ENCODE results near the gene PHLDA2.

The PHLDA2 gene

GRCh38 chr11:2914455-2915195, 14.6 kb downstream of the PHLDA2 start:
- TF ChIP-seq TAF1 (IDR thresholded peaks at IDR 0.05; ENCODE audit: borderline replicate concordance, insufficient read depth, low read length): no peak
- TF ChIP-seq REST (IDR thresholded peaks at IDR 0.05; ENCODE audit: insufficient read depth in 1 of 2, low read depth in 2 of 2, low read length in 2 of 2): no peak
- no peak for TF ChIP-seq POLR2AphosphoS5 (IDR thresholded peaks at IDR 0.05; ENCODE audit: low read depth, low read length)
- TF ChIP-seq SIN3A (IDR thresholded peaks at IDR 0.05; ENCODE audit: borderline replicate concordance, insufficient read depth, low read length): no peak
- TF ChIP-seq FOXP2 (optimal IDR thresholded peaks at IDR 0.05; ENCODE audit: borderline replicate concordance, extremely low read depth, extremely low read length, insufficient read depth): no peak

- TF ChIP-seq TAF1 (IDR thresholded peaks at IDR 0.05; ENCODE audit: borderline replicate concordance, insufficient read depth, low read length) (no peak), FOXP2 (optimal IDR thresholded peaks at IDR 0.05; ENCODE audit: borderline replicate concordance, extremely low read depth, extremely low read length, insufficient read depth) (no peak)
These were observed 15.4 kb downstream of the PHLDA2 start for GRCh38 chr11:2913776-2914175.

GRCh38 chr11:2913019-2913431, 16.2 kb downstream of the PHLDA2 start:
- TF ChIP-seq FOXP2 (optimal IDR thresholded peaks at IDR 0.05; ENCODE audit: borderline replicate concordance, extremely low read depth, extremely low read length, insufficient read depth) (no peak), POLR2AphosphoS5 (IDR thresholded peaks at IDR 0.05; ENCODE audit: low read depth, low read length) (no peak), REST (IDR thresholded peaks at IDR 0.05; ENCODE audit: insufficient read depth in 1 of 2, low read depth in 2 of 2, low read length in 2 of 2) (no peak), TAF1 (IDR thresholded peaks at IDR 0.05; ENCODE audit: borderline replicate concordance, insufficient read depth, low read length) (no peak), SIN3A (IDR thresholded peaks at IDR 0.05; ENCODE audit: borderline replicate concordance, insufficient read depth, low read length) (no peak)

GRCh38 chr11:2912498-2912897, 16.7 kb downstream of the PHLDA2 start:
- no peak for TF ChIP-seq TAF1 (IDR thresholded peaks at IDR 0.05; ENCODE audit: borderline replicate concordance, insufficient read depth, low read length)
- TF ChIP-seq SIN3A (IDR thresholded peaks at IDR 0.05; ENCODE audit: borderline replicate concordance, insufficient read depth, low read length): no peak
- no peak for TF ChIP-seq REST (IDR thresholded peaks at IDR 0.05; ENCODE audit: insufficient read depth in 1 of 2, low read depth in 2 of 2, low read length in 2 of 2)
- TF ChIP-seq POLR2AphosphoS5 (IDR thresholded peaks at IDR 0.05; ENCODE audit: low read depth, low read length): no peak
- TF ChIP-seq FOXP2 (optimal IDR thresholded peaks at IDR 0.05; ENCODE audit: borderline replicate concordance, extremely low read depth, extremely low read length, insufficient read depth): no peak

- no peak for TF ChIP-seq FOXP2 (optimal IDR thresholded peaks at IDR 0.05; ENCODE audit: borderline replicate concordance, extremely low read depth, extremely low read length, insufficient read depth)
- TF ChIP-seq SIN3A (IDR thresholded peaks at IDR 0.05; ENCODE audit: borderline replicate concordance, insufficient read depth, low read length): no peak
- no peak for TF ChIP-seq POLR2AphosphoS5 (IDR thresholded peaks at IDR 0.05; ENCODE audit: low read depth, low read length)
- no peak for TF ChIP-seq TAF1 (IDR thresholded peaks at IDR 0.05; ENCODE audit: borderline replicate concordance, insufficient read depth, low read length)
- TF ChIP-seq REST (IDR thresholded peaks at IDR 0.05; ENCODE audit: insufficient read depth in 1 of 2, low read depth in 2 of 2, low read length in 2 of 2): no peak
These were observed 17.3 kb downstream of the PHLDA2 start for GRCh38 chr11:2911785-2912391.

Data from PFSK-1 (cell line).